Measurements from ENCODE around the gene NCOA7.

NCOA7 gene

DNA sequence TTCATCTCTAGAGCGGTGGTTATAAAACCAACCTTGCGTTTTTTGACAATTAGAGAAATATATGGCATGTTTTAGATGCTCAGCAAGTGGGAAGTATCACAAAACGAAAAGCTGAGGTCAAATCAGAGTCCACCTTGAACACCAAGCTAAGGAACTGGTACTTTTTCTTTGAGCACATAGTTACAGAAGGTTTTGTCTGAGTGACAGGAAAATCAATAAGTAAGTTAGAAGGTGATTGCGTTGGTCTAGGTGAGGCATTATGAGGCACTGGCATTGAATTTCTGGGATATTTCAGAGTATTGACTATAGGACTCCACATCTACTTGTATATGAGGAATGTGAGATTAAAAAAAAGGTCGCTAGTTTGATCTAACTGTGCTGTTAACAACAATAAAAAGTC, 165.2 kb downstream of the NCOA7 start:
- H3K27me3 ChIP-seq (ENCODE audit: insufficient read depth, low read depth): no peaks in the 10 kb centered on the region
- peak overlapping the region; percentile 90; the same call in 1 of the 2 replicates for H3K9ac ChIP-seq
- H2AFZ ChIP-seq (ENCODE audit: low read depth): peak overlapping the region; percentile 59
- TF ChIP-seq, protein P1, sequence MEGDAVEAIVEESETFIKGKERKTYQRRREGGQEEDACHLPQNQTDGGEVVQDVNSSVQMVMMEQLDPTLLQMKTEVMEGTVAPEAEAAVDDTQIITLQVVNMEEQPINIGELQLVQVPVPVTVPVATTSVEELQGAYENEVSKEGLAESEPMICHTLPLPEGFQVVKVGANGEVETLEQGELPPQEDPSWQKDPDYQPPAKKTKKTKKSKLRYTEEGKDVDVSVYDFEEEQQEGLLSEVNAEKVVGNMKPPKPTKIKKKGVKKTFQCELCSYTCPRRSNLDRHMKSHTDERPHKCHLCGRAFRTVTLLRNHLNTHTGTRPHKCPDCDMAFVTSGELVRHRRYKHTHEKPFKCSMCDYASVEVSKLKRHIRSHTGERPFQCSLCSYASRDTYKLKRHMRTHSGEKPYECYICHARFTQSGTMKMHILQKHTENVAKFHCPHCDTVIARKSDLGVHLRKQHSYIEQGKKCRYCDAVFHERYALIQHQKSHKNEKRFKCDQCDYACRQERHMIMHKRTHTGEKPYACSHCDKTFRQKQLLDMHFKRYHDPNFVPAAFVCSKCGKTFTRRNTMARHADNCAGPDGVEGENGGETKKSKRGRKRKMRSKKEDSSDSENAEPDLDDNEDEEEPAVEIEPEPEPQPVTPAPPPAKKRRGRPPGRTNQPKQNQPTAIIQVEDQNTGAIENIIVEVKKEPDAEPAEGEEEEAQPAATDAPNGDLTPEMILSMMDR (conservative IDR thresholded peaks at IDR 0.05; ENCODE audit: low read depth, low read length): no peak
- H3K4me3 ChIP-seq (IDR thresholded peaks at IDR 0.05; ENCODE audit: insufficient read depth, low read depth, low read length): no peak overlapping the region
- H3K27ac ChIP-seq: 0 out of 2 replicates have a peak overlapping the region, but pooled peaks have one; percentile 23
- H4K20me1 ChIP-seq (ENCODE audit: insufficient read depth): no peaks in the 10 kb centered on the region
- H3K79me2 ChIP-seq (ENCODE audit: insufficient read depth, low read depth): no peaks in the 10 kb centered on the region; the same call in 1 of the 2 replicates
- H3K4me2 ChIP-seq: peak overlapping the region; percentile 50
- peaks cover 12% of the 10 kb centered on the region for H3K4me1 ChIP-seq (ENCODE audit: low read depth, poor library complexity, severe bottlenecking)
- H3K36me3 ChIP-seq (ENCODE audit: insufficient read depth): no peaks in the 10 kb centered on the region

DNA sequence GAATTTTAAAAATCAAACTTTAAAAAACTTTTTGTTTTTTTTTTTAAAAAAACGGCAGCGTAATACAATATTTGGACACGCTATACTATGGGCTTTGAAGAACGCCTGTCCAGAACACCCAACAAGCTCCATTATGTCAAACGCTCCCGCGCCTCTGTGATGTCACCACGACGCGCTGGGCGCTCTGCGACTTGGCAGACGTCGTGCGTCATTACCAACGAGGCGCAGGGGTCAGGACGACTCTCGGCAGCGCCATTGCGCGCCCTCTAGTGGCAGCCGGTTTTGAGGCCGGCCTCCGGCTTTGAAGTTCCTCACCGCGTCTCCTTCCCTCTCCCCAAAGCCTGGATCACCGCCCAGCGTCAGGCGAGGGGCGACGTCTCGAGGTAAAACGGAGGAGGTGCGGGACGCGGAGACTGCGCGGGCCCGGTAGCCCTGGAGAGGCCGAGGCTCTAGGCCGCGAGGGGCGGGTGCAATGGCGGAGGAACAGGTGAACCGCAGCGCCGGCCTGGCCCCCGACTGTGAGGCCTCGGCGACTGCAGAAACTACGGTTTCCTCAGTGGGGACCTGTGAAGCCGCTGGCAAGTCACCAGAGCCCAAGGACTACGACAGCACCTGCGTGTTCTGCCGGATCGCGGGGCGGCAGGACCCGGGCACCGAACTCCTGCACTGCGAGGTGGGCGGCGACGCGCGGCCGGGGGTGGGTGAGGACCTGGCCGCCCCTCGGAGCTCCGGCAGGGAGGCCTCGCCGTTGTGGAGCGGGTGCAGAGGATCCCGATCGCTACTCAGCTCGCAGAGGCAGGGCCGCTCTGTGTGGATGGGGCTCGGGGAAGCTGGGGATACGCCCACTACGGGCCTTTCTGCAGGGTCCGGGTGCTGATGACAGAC, 166.0 kb downstream of the NCOA7 start, which contains the start of gene HINT3:
Gene HINT3, plus strand, starts transcription at position 265 of the 885 bp plus-strand sequence. Its CDS starts 208 bp downstream, at position 473.
- peaks cover 12% of the 10 kb centered on the region for H3K4me1 ChIP-seq (ENCODE audit: low read depth, poor library complexity, severe bottlenecking)
- H3K4me2 ChIP-seq: peak within 1 kb of the TSS; percentile 70
- no peaks in the 10 kb centered on the region for H3K27me3 ChIP-seq (ENCODE audit: insufficient read depth, low read depth)
- no peaks in the 10 kb centered on the region; the same call in 1 of the 2 replicates for H3K79me2 ChIP-seq (ENCODE audit: insufficient read depth, low read depth)
- no peaks in the 10 kb centered on the region for H3K36me3 ChIP-seq (ENCODE audit: insufficient read depth)
- H3K27ac ChIP-seq: peak within 1 kb of the TSS; percentile 79
- H2AFZ ChIP-seq (ENCODE audit: low read depth): peak within 1 kb of the TSS; percentile 78
- TF ChIP-seq, protein P1 (conservative IDR thresholded peaks at IDR 0.05; ENCODE audit: low read depth, low read length): peak; percentile 77
- no peaks in the 10 kb centered on the region for H4K20me1 ChIP-seq (ENCODE audit: insufficient read depth)
- peak within 1 kb of the TSS; percentile 90 for H3K9ac ChIP-seq
- no peak within 1 kb of the TSS for H3K4me3 ChIP-seq (IDR thresholded peaks at IDR 0.05; ENCODE audit: insufficient read depth, low read depth, low read length)

DNA sequence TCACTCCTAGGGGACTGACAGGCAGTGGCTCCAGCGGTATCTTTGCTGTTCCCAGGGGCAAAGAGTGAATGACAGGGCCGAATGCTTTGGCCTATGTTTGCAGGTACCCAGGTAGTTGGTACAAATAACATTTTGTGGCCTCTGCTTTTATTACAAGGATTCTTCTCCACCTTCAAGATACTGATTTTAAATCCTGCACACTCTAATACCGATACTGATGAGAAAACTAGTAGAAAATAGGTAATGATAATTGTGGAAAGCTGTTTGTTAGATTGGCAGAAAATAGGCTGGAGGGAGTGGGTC, 166.6 kb downstream of the NCOA7 start:
- Histone ChIP-seq H2AFZ (ENCODE audit: low read depth) (peak overlapping the region; percentile 78; the same call in 1 of the 2 replicates), H3K79me2 (ENCODE audit: insufficient read depth, low read depth) (no peaks in the 10 kb centered on the region; the same call in 1 of the 2 replicates), H3K27me3 (ENCODE audit: insufficient read depth, low read depth) (no peaks in the 10 kb centered on the region), H3K36me3 (ENCODE audit: insufficient read depth) (no peaks in the 10 kb centered on the region), H3K4me2 (peak overlapping the region; percentile 70), H3K27ac (peak overlapping the region; percentile 79; the same call in 1 of the 2 replicates), H4K20me1 (ENCODE audit: insufficient read depth) (no peaks in the 10 kb centered on the region), H3K4me1 (ENCODE audit: low read depth, poor library complexity, severe bottlenecking) (peaks cover 12% of the 10 kb centered on the region), H3K4me3 (IDR thresholded peaks at IDR 0.05; ENCODE audit: insufficient read depth, low read depth, low read length) (no peak overlapping the region), H3K9ac (peak overlapping the region; percentile 90)
- TF ChIP-seq, protein P1 (conservative IDR thresholded peaks at IDR 0.05; ENCODE audit: low read depth, low read length): no peak

DNA sequence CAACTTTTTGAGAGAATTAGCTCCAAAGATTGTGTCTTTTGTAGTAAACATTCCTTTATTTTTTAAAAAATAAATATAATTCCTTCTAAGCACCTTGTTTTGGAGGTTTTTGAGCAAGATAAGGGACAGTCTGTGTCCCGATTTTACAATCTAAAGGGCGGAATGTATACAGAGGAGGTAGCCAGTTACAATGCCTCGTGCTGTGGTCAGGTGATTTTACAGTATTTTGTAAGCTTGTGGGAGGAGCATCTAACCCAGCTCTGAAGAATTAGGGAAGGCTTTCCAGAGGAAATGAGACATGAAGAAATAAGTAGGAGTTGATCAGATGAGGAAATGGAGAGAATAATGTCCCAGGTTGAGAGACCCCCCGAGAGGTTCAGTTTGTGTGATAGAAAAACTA, 167.1 kb downstream of the NCOA7 start:
- no peak overlapping the region for H3K4me3 ChIP-seq (IDR thresholded peaks at IDR 0.05; ENCODE audit: insufficient read depth, low read depth, low read length)
- no peak overlapping the region for H3K27ac ChIP-seq
- H3K9ac ChIP-seq: peak overlapping the region; percentile 90; the same call in 1 of the 2 replicates
- H2AFZ ChIP-seq (ENCODE audit: low read depth): no peak overlapping the region
- H3K36me3 ChIP-seq (ENCODE audit: insufficient read depth): no peaks in the 10 kb centered on the region
- H3K4me2 ChIP-seq: peak overlapping the region; percentile 70
- TF ChIP-seq, protein P1 (conservative IDR thresholded peaks at IDR 0.05; ENCODE audit: low read depth, low read length): no peak
- no peaks in the 10 kb centered on the region for H4K20me1 ChIP-seq (ENCODE audit: insufficient read depth)
- no peaks in the 10 kb centered on the region for H3K27me3 ChIP-seq (ENCODE audit: insufficient read depth, low read depth)
- H3K79me2 ChIP-seq (ENCODE audit: insufficient read depth, low read depth): no peaks in the 10 kb centered on the region; the same call in 1 of the 2 replicates
- peaks cover 12% of the 10 kb centered on the region for H3K4me1 ChIP-seq (ENCODE audit: low read depth, poor library complexity, severe bottlenecking)
